ENCODE results near the gene MAPK12. TPM values are rescaled to one million over a fixed set of nuclear protein-coding genes. Genes with fewer than 3 reads are reported as not detected.

MAPK12 gene
- total and polyA plus RNA-seq, 9 of the 15 experiments (the other 6 are each of a cell fraction or from before 2014, with no cell fraction given) = 0.79 to 71.5 (median 32.8) TPM

DNA sequence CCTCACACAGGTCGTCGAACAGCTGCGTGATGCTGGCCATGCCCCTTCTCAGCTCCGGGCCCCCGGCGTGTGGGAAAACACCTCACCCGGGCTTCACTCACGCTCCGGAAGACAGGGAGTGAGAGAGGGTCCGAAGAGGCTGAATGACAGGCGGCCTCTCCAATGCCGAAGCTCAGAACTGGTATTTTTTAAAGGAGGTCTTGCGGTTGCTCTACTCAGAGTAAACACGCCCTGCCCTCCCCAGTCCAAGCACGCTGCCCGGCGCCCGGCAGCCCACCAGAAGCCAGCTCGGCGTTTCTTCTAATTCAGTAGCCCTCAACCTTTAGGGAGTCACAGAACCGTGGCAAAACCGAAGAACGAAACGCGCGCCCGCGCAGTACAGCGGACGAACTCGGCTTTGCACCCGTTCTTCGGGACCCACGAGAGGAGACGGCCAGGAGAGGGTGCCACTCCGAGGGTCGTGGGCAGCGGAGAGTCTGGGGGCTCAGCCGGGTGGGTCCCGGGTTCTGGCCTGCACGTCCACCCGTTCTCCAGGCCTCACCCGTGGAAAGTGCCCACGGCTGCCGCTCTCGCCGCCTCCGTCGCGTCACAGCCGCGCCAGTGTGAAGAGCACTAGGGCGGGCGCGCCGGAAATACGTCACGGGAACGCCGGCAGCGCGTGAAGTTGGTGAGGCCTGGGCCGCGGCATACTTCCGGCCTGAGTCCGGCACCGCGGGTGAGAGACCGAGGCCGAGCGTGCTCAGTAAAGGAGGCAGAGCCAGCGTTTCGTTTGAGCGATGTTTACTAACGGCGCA is 16.9 kb downstream of the MAPK12 start, which contains the start of gene TUBGCP6 (continued):
- TF ChIP-seq, protein P1, sequence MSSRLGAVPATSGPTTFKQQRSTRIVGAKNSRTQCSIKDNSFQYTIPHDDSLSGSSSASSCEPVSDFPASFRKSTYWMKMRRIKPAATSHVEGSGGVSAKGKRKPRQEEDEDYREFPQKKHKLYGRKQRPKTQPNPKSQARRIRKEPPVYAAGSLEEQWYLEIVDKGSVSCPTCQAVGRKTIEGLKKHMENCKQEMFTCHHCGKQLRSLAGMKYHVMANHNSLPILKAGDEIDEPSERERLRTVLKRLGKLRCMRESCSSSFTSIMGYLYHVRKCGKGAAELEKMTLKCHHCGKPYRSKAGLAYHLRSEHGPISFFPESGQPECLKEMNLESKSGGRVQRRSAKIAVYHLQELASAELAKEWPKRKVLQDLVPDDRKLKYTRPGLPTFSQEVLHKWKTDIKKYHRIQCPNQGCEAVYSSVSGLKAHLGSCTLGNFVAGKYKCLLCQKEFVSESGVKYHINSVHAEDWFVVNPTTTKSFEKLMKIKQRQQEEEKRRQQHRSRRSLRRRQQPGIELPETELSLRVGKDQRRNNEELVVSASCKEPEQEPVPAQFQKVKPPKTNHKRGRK (tag; IDR thresholded peaks at IDR 0.05) = no peak
- no peak for TF ChIP-seq POU5F1 (IDR thresholded peaks at IDR 0.05; ENCODE audit: borderline replicate concordance, low read depth, low read length, partially characterized antibody)
- TF ChIP-seq, protein P2, sequence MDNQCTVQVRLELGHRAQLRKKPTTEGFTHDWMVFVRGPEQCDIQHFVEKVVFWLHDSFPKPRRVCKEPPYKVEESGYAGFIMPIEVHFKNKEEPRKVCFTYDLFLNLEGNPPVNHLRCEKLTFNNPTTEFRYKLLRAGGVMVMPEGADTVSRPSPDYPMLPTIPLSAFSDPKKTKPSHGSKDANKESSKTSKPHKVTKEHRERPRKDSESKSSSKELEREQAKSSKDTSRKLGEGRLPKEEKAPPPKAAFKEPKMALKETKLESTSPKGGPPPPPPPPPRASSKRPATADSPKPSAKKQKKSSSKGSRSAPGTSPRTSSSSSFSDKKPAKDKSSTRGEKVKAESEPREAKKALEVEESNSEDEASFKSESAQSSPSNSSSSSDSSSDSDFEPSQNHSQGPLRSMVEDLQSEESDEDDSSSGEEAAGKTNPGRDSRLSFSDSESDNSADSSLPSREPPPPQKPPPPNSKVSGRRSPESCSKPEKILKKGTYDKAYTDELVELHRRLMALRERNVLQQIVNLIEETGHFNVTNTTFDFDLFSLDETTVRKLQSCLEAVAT (IDR thresholded peaks at IDR 0.05) = peak in 1 of 2 experiments; percentile 76; a peak in 2 of 4 replicates
- no peak for TF ChIP-seq ZNF77 (CRISPR knock-in tag; IDR thresholded peaks at IDR 0.05)
- 0 out of 2 replicates have a peak, but pooled peaks have one; percentile 57 for TF ChIP-seq RB1 (IDR thresholded peaks at IDR 0.05; ENCODE audit: low read depth)
- TF ChIP-seq ZNF717 (CRISPR knock-in tag; IDR thresholded peaks at IDR 0.05) = no peak
- TF ChIP-seq, protein P3, sequence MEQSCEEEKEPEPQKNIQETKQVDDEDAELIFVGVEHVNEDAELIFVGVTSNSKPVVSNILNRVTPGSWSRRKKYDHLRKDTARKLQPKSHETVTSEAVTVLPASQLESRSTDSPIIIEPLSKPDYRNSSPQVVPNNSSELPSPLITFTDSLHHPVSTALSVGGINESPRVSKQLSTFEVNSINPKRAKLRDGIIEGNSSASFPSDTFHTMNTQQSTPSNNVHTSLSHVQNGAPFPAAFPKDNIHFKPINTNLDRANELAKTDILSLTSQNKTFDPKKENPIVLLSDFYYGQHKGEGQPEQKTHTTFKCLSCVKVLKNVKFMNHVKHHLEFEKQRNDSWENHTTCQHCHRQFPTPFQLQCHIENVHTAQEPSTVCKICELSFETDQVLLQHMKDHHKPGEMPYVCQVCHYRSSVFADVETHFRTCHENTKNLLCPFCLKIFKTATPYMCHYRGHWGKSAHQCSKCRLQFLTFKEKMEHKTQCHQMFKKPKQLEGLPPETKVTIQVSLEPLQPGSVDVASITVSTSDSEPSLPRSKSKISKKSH (CRISPR knock-in tag; IDR thresholded peaks at IDR 0.05) = no peak
- no peak for TF ChIP-seq SPI1 (IDR thresholded peaks at IDR 0.05; ENCODE audit: borderline replicate concordance, low read depth, low read length)
